Measurements from ENCODE around the gene TRIM23. TPM values are rescaled to one million over a fixed set of nuclear protein-coding genes. Genes with fewer than 3 reads are reported as not detected.
A peak's percentile ranks its signal among the peaks of the same experiment; 100 is the strongest.
"Not testable (repeated sequence)": the region's sequence is repeated elsewhere in the genome, so short reads cannot be mapped to it uniquely, and the experiment has no call there.

The TRIM23 gene
- total and polyA plus RNA-seq, 3 experiments from 2014 or later: 7.8 to 12.8 (median 9.8) TPM

DNA sequence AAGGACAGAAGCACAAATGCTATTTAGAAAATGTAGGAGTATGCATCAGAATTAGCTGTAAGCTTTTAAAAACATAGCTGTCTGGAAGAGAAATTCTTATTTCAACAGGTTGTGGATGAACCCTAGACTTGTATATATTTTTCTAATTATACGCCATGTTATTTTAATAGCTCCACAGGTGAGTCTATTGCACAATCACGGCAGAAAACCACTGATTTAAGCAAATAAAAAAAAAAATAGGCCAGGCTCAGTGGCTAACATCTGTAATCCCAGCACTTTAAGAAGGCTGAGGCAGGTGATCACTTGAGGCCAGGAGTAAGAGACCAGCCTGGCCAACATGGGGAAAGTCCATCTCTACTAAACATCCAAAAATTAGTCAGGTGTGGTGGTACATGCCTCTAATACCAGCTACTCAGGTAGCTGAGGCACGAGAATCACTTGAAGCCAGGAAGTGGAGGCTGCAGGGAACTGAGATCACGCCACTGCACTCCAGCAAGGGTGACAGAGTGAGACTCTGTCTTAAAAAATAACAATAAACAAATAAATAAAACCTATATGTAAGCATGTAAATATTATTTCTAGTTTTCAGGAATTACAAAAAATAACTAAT is 11.7 kb downstream of the TRIM23 start:
- H3K36me3 Mint-ChIP-seq: peaks cover 15 to 79% (median 30%) of the 10 kb centered on the region in 3 donors
- Histone ChIP-seq H3K4me1 (ENCODE audit: insufficient read depth, low read length) (no peaks in the 10 kb centered on the region), H3K9me3 (ENCODE audit: low read length) (no peaks in the 10 kb centered on the region), H3K4me3 (ENCODE audit: low read length) (no peak overlapping the region), H3K27me3 (ENCODE audit: insufficient read depth, low read length, poor library complexity, severe bottlenecking) (no peaks in the 10 kb centered on the region), H3K36me3 (ENCODE audit: insufficient read depth, low read length) (peaks cover 34% of the 10 kb centered on the region), H3K27ac (ENCODE audit: low read depth, low read length) (no peak overlapping the region)
- peak overlapping the region in 1 of 8 donors; percentile 81 for H3K27ac Mint-ChIP-seq
- H3K27me3 Mint-ChIP-seq: no peaks in the 10 kb centered on the region
- ChIA-PET POLR2A (no interaction called here), CTCF (no interaction called here)
- peaks cover 13 to 22% (median 22%) of the 10 kb centered on the region in 3 donors for H3K4me1 Mint-ChIP-seq
- H3K9me3 Mint-ChIP-seq: no peaks in the 10 kb centered on the region
- H3K4me3 Mint-ChIP-seq: no peak overlapping the region
- DNase-seq: no peak

DNA sequence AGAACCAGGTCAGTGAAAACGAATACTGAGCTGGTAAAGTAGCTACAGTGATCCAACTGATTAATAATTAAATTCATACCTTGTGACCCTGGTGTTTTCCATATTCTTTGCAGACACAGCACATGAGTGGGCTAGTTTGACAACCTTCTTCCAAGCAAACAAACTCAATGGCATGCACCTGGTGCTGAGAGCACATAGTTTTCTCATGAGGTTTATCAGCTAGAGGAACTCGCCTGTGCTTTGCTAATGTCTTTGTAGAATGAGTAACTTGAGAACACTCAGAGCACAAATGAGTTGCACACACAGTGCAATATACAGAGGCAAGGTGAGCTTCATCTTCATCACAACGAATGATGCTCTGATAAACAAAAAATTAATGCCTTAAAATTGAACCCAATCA is 12.6 kb downstream of the TRIM23 start:
- no peaks in the 10 kb centered on the region for H3K27me3 Mint-ChIP-seq
- H3K36me3 ChIP-seq (ENCODE audit: insufficient read depth, low read length): peaks cover 42% of the 10 kb centered on the region
- H3K4me3 Mint-ChIP-seq: no peak overlapping the region
- H3K4me3 ChIP-seq (ENCODE audit: low read length): no peak overlapping the region
- peak overlapping the region in 1 of 8 donors; percentile 10 for H3K27ac Mint-ChIP-seq
- no peak overlapping the region for H3K27ac ChIP-seq (ENCODE audit: low read depth, low read length)
- POLR2A ChIA-PET: no interaction called here
- no peaks in the 10 kb centered on the region for H3K9me3 Mint-ChIP-seq
- peaks cover 13 to 22% (median 20%) of the 10 kb centered on the region in 3 donors for H3K4me1 Mint-ChIP-seq
- no peaks in the 10 kb centered on the region for H3K27me3 ChIP-seq (ENCODE audit: insufficient read depth, low read length, poor library complexity, severe bottlenecking)
- H3K36me3 Mint-ChIP-seq: peaks cover 17 to 82% (median 35%) of the 10 kb centered on the region in 3 donors
- no peaks in the 10 kb centered on the region for H3K9me3 ChIP-seq (ENCODE audit: low read length)
- CTCF ChIA-PET: no interaction called here
- H3K4me1 ChIP-seq (ENCODE audit: insufficient read depth, low read length): no peaks in the 10 kb centered on the region
- no peak for DNase-seq

DNA sequence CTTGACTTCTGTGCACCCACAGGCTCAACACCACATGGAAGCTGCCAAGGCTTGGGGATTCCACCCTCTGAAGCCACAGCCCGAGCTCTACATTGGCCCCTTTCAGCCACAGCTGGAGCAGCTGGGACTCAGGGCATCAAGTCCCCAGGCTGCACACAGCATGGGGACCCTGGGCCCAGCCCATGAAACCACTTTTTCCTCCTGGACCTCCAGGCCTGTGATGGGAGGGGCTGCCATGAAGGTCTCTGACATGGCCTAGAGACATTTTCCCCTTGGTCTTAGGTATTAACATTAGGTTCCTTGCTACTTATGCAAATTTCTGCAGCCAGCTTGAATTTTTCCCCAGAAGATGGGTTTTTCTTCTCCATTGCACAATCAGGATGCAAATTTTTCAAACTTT is 22.4 kb downstream of the TRIM23 start:
- H3K9me3 ChIP-seq (ENCODE audit: low read length); H3K27ac Mint-ChIP-seq; H3K27ac ChIP-seq (ENCODE audit: low read depth, low read length); CTCF ChIA-PET; DNase-seq; H3K9me3 Mint-ChIP-seq; H3K27me3 ChIP-seq (ENCODE audit: insufficient read depth, low read length, poor library complexity, severe bottlenecking); H3K4me3 ChIP-seq (ENCODE audit: low read length); POLR2A ChIA-PET; H3K4me1 ChIP-seq (ENCODE audit: insufficient read depth, low read length); H3K27me3 Mint-ChIP-seq: not testable (repeated sequence)
- peaks cover 18 to 28% (median 19%) of the 10 kb centered on the region in 3 donors for H3K4me1 Mint-ChIP-seq
- H3K36me3 Mint-ChIP-seq: peaks cover 38 to 91% (median 49%) of the 10 kb centered on the region in 3 donors
- H3K36me3 ChIP-seq (ENCODE audit: insufficient read depth, low read length): peaks cover 24% of the 10 kb centered on the region
- H3K4me3 Mint-ChIP-seq: peak overlapping the region in 1 of 7 donors; percentile 40

DNA sequence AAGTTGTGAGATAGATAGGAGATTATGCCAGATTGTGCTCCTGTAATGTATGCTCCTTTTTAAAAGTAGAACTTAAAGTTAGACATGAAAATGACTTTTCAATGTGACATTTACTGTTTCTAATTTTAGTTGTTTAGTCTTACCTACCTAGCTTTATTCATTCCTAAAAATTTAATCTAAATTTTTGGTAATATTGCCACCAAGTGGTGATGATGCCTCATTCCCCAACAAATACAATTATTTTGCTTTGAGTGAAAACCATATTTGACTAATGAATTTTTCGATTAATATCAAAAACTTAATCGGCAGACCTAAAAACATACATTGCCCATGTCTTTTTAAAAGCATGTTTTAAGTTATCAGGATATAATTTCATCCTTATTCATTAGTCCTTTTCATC is 35.4 kb downstream of the TRIM23 start:
- no peak overlapping the region for H3K27ac ChIP-seq (ENCODE audit: low read depth, low read length)
- H3K27me3 Mint-ChIP-seq: no peaks in the 10 kb centered on the region
- H3K27me3 ChIP-seq (ENCODE audit: insufficient read depth, low read length, poor library complexity, severe bottlenecking): no peaks in the 10 kb centered on the region
- H3K9me3 ChIP-seq (ENCODE audit: low read length): no peaks in the 10 kb centered on the region
- POLR2A ChIA-PET: no interaction called here
- CTCF ChIA-PET: no interaction called here
- no peak overlapping the region for H3K4me3 Mint-ChIP-seq
- no peaks in the 10 kb centered on the region for H3K9me3 Mint-ChIP-seq
- no peaks in the 10 kb centered on the region for H3K4me1 ChIP-seq (ENCODE audit: insufficient read depth, low read length)
- H3K36me3 ChIP-seq (ENCODE audit: insufficient read depth, low read length): peaks cover 23% of the 10 kb centered on the region
- H3K4me3 ChIP-seq (ENCODE audit: low read length): no peak overlapping the region
- peaks cover 13 to 72% (median 18%) of the 10 kb centered on the region in 3 donors for H3K36me3 Mint-ChIP-seq
- no peak for DNase-seq
- H3K27ac Mint-ChIP-seq: no peak overlapping the region
- peaks cover 2 to 10% (median 6%) of the 10 kb centered on the region in 3 donors for H3K4me1 Mint-ChIP-seq

- no peaks in the 10 kb centered on the region for H3K27me3 Mint-ChIP-seq
- no peaks in the 10 kb centered on the region for H3K4me1 ChIP-seq (ENCODE audit: insufficient read depth, low read length)
- H3K9me3 Mint-ChIP-seq: no peaks in the 10 kb centered on the region
- H3K36me3 ChIP-seq (ENCODE audit: insufficient read depth, low read length): peaks cover 39% of the 10 kb centered on the region
- no peak overlapping the region for H3K4me3 Mint-ChIP-seq
- CTCF ChIA-PET: no interaction called here
- no peak overlapping the region for H3K4me3 ChIP-seq (ENCODE audit: low read length)
- H3K36me3 Mint-ChIP-seq: peaks cover 9 to 76% (median 30%) of the 10 kb centered on the region in 3 donors
- H3K4me1 Mint-ChIP-seq: peaks cover 32 to 54% (median 40%) of the 10 kb centered on the region in 3 donors
- no peaks in the 10 kb centered on the region for H3K9me3 ChIP-seq (ENCODE audit: low read length)
- POLR2A ChIA-PET: no interaction called here
- no peak overlapping the region for H3K27ac ChIP-seq (ENCODE audit: low read depth, low read length)
- peak overlapping the region in 2 of 8 donors; percentile 19 to 22 for H3K27ac Mint-ChIP-seq
- DNase-seq: no peak
- H3K27me3 ChIP-seq (ENCODE audit: insufficient read depth, low read length, poor library complexity, severe bottlenecking): no peaks in the 10 kb centered on the region
These were observed 47.0 kb downstream of the TRIM23 start for GRCh38 chr5:65577141-65577540.

DNA sequence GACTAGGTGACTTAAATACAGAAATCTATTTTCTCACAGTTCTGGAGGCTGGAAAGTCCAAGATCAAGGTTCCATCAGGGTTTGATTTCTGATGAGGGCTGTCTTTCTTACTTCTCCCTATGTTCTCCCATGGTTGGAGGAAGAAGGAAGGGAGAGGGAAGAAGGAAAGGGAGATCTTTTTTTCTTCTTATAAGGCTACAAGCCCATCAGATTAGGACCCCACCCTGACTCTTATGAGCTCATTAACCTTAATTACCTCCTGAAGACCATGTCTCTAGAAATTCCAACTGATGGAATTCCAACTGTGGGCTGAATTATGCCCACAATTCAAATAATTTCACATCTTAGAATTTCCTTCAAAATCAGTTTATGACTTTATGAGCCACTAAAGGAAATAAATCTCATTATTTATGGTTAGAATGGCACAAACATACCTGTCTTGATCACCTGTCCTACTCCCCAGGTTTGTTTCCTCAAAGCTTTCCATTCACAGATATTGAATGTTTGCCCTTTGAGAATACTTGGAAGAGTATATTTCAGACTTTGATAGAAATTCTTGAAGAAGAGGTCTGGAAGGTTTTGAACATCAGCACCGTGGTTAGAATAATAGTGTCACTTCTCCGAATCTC is 53.4 kb downstream of the TRIM23 start:
- Histone ChIP-seq H3K9me3 (ENCODE audit: low read length) (no peaks in the 10 kb centered on the region), H3K27ac (ENCODE audit: low read depth, low read length) (no peak overlapping the region), H3K4me1 (ENCODE audit: insufficient read depth, low read length) (no peaks in the 10 kb centered on the region), H3K4me3 (ENCODE audit: low read length) (no peak overlapping the region), H3K27me3 (ENCODE audit: insufficient read depth, low read length, poor library complexity, severe bottlenecking) (no peaks in the 10 kb centered on the region), H3K36me3 (ENCODE audit: insufficient read depth, low read length) (peaks cover 19% of the 10 kb centered on the region)
- Mint-ChIP-seq H3K4me1 (peaks cover 42 to 80% (median 70%) of the 10 kb centered on the region in 3 donors), H3K36me3 (peaks cover 0 to 68% (median 18%) of the 10 kb centered on the region in 3 donors), H3K4me3 (no peak overlapping the region), H3K27ac (no peak overlapping the region), H3K9me3 (no peaks in the 10 kb centered on the region), H3K27me3 (no peaks in the 10 kb centered on the region)
- no peak for DNase-seq
- ChIA-PET CTCF (no interaction called here), POLR2A (no interaction called here)

DNA sequence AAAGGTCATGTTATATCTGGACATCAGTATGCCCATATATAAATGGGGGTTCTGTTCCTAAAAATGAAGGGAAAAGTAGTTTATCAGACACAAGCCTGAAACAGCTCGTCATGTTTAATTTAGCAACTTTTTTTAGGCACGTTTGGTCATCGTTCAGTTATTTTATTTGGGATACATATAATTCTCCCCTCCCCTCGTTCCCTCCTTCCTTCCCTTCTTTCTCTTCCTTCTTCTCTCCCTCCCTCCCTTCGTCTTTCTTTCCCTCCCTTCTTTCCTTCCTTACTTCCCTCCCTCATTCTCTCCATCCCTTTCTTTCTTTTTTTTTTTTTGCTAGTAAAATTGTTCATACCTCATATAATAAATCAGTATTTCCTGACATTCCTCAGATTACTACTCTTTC is 57.6 kb downstream of the TRIM23 start:
- no peaks in the 10 kb centered on the region for H3K9me3 Mint-ChIP-seq
- CTCF ChIA-PET: interaction anchor here (1.5 kb wide), 1 partner anchor 12 kb away, joined by 4 read pairs; no protein-coding TSS in a partner anchor
- no peak for DNase-seq
- peaks cover 51 to 82% (median 74%) of the 10 kb centered on the region in 3 donors for H3K4me1 Mint-ChIP-seq
- H3K9me3 ChIP-seq (ENCODE audit: low read length): no peaks in the 10 kb centered on the region
- peaks cover 5% of the 10 kb centered on the region for H3K36me3 ChIP-seq (ENCODE audit: insufficient read depth, low read length)
- no peaks in the 10 kb centered on the region for H3K27me3 ChIP-seq (ENCODE audit: insufficient read depth, low read length, poor library complexity, severe bottlenecking)
- peak overlapping the region in 1 of 7 donors; percentile 53 for H3K4me3 Mint-ChIP-seq
- peaks cover 24% of the 10 kb centered on the region for H3K4me1 ChIP-seq (ENCODE audit: insufficient read depth, low read length)
- H3K4me3 ChIP-seq (ENCODE audit: low read length): no peak overlapping the region
- POLR2A ChIA-PET: no interaction called here
- H3K27me3 Mint-ChIP-seq: no peaks in the 10 kb centered on the region
- H3K27ac Mint-ChIP-seq: peak overlapping the region in 2 of 8 donors; percentile 10 to 93
- H3K36me3 Mint-ChIP-seq: peaks cover 0 to 56% (median 4%) of the 10 kb centered on the region in 3 donors
- no peak overlapping the region for H3K27ac ChIP-seq (ENCODE audit: low read depth, low read length)

GRCh38 chr5:65563777-65564176 is 60.4 kb downstream of the TRIM23 start:
- peak overlapping the region; percentile 93 to 99 (median 97) for H3K4me3 Mint-ChIP-seq
- no peaks in the 10 kb centered on the region for H3K27me3 Mint-ChIP-seq
- H3K9me3 ChIP-seq (ENCODE audit: low read length): no peaks in the 10 kb centered on the region
- DNase-seq: no peak
- peaks cover 0 to 47% (median 4%) of the 10 kb centered on the region in 3 donors for H3K36me3 Mint-ChIP-seq
- no peaks in the 10 kb centered on the region for H3K9me3 Mint-ChIP-seq
- H3K4me1 Mint-ChIP-seq: peaks cover 56 to 77% (median 70%) of the 10 kb centered on the region in 3 donors
- CTCF ChIA-PET: interaction anchor here (1.4 kb wide), 1 partner anchor 82 kb away, joined by 3 read pairs; the partner anchor contains the start of gene ADAMTS6
- POLR2A ChIA-PET: interaction anchor here (0.6 to 2.5 kb wide), 7 partner anchors 8 to 795 kb away, joined by 3 to 42 read pairs (median 10); partner anchors contain the start of genes CWC27, ERBIN, SHLD3 and SREK1
- H3K36me3 ChIP-seq (ENCODE audit: insufficient read depth, low read length): no peaks in the 10 kb centered on the region
- peak overlapping the region; percentile 97 for H3K27ac ChIP-seq (ENCODE audit: low read depth, low read length)
- H3K27ac Mint-ChIP-seq: peak overlapping the region; percentile 93 to 100 (median 98)
- H3K27me3 ChIP-seq (ENCODE audit: insufficient read depth, low read length, poor library complexity, severe bottlenecking): no peaks in the 10 kb centered on the region
- H3K4me3 ChIP-seq (ENCODE audit: low read length): peak overlapping the region; percentile 89
- H3K4me1 ChIP-seq (ENCODE audit: insufficient read depth, low read length): peaks cover 33% of the 10 kb centered on the region

Measured in CD8-positive, alpha-beta memory T cell (primary cell).